Immature natural killer cell (primary cell): Measurements from ENCODE around the gene NDUFC1. TPM values are rescaled to one million over a fixed set of nuclear protein-coding genes. Genes with fewer than 3 reads are reported as not detected.
A peak's percentile ranks its signal among the peaks of the same experiment; 100 is the strongest.

Experiments
- DNase-seq, 3 donors: peaks; one replicate each; pipeline ENCODE4 v3.0.0; 2022; ENCODE audit warnings: mixed read lengths in 1 of 3
- H3K27ac Mint-ChIP-seq, 6 donors: one replicate each; pipeline ENCODE4 v1.8.0; 2020; ENCODE audit warnings: mixed read lengths in 6 of 6, mild to moderate bottlenecking in 5 of 6, inconsistent platforms in 4 of 6, moderate library complexity in 3 of 6
- H3K27me3 Mint-ChIP-seq, 3 donors: one replicate each; pipeline ENCODE4 v1.8.0; 2020 to 2021; ENCODE audit warnings: low read depth in 3 of 3, mild to moderate bottlenecking in 3 of 3, mixed read lengths in 3 of 3, moderate library complexity in 3 of 3, inconsistent platforms in 1 of 3
- H3K36me3 Mint-ChIP-seq, 3 donors: one replicate each; pipeline ENCODE4 v1.8.0; 2020; ENCODE audit warnings: mixed read lengths in 3 of 3, inconsistent platforms in 2 of 3, mild to moderate bottlenecking in 2 of 3
- H3K4me1 Mint-ChIP-seq, 2 donors: one replicate each; pipeline ENCODE4 v1.8.0; 2020; ENCODE audit warnings: inconsistent platforms in 2 of 2, mild to moderate bottlenecking in 2 of 2, mixed read lengths in 2 of 2, moderate library complexity in 1 of 2
- H3K4me3 Mint-ChIP-seq, 5 donors: one replicate each; pipeline ENCODE4 v1.8.0; 2020; ENCODE audit warnings: mild to moderate bottlenecking in 5 of 5, mixed read lengths in 5 of 5, inconsistent platforms in 3 of 5, moderate library complexity in 3 of 5
- H3K9me3 Mint-ChIP-seq, 6 donors: one replicate each; pipeline ENCODE4 v1.8.0; 2020; ENCODE audit warnings: mild to moderate bottlenecking in 6 of 6, mixed read lengths in 6 of 6, inconsistent platforms in 4 of 6, moderate library complexity in 3 of 6
- polyA plus RNA-seq, 3 donors: library from polyadenylated mRNA; unstranded; fragments of 300-500 nt; fragmentation: Illumina TruSeq; gene quantifications; one replicate each; pipeline ENCODE4 v1.2.3, GENCODE V29; 2021

The NDUFC1 gene
- polyA plus RNA-seq, 3 donors from 2014 or later: 47.4 to 80.1 (median 77.8) TPM

- H3K27me3 Mint-ChIP-seq: peaks cover 6 to 21% (median 16%) of the 10 kb centered on the region in 3 donors
These were observed 19.6 kb downstream of the NDUFC1 start for GRCh38 chr4:139282721-139283075.

GRCh38 chr4:139282065-139282720 lies 20.1 kb downstream of the NDUFC1 start:
- H3K4me3 Mint-ChIP-seq: no peak overlapping the region
- DNase-seq: no peak
- peaks cover 20 to 23% of the 10 kb centered on the region in 2 donors for H3K4me1 Mint-ChIP-seq

More at GRCh38 chr4:139282721-139283075, 19.6 kb downstream of the NDUFC1 start:
- Mint-ChIP-seq H3K36me3 (peaks cover 0 to 7% (median 0%) of the 10 kb centered on the region in 3 donors), H3K9me3 (peaks cover 0 to 2% (median 0%) of the 10 kb centered on the region in 6 donors), H3K27ac (no peak overlapping the region), H3K4me1 (peaks cover 20 to 23% of the 10 kb centered on the region in 2 donors), H3K4me3 (no peak overlapping the region)
- DNase-seq: no peak

GRCh38 chr4:139279760-139280620 lies 22.3 kb downstream of the NDUFC1 start, which contains the start of gene MGARP:
TSS of gene MGARP (minus strand) at chr4:139280225. CDS start at chr4:139280158, 67 bp downstream.
- peaks cover 20 to 23% of the 10 kb centered on the region in 2 donors for H3K4me1 Mint-ChIP-seq
- peaks cover 8 to 26% (median 25%) of the 10 kb centered on the region in 3 donors for H3K27me3 Mint-ChIP-seq
- peak within 1 kb of the TSS in 1 of 6 donors; percentile 28 for H3K27ac Mint-ChIP-seq
- peaks cover 0 to 2% (median 0%) of the 10 kb centered on the region in 6 donors for H3K9me3 Mint-ChIP-seq
- peak within 1 kb of the TSS; percentile 68 to 79 (median 76) for H3K4me3 Mint-ChIP-seq
- peaks cover 0 to 7% (median 0%) of the 10 kb centered on the region in 3 donors for H3K36me3 Mint-ChIP-seq
- peak in 1 of 3 donors; percentile 18 for DNase-seq

More at GRCh38 chr4:139282065-139282720, 20.1 kb downstream of the NDUFC1 start:
- H3K27ac Mint-ChIP-seq: no peak overlapping the region
- peaks cover 0 to 7% (median 0%) of the 10 kb centered on the region in 3 donors for H3K36me3 Mint-ChIP-seq
- H3K27me3 Mint-ChIP-seq: peaks cover 8 to 21% (median 20%) of the 10 kb centered on the region in 3 donors
- peaks cover 0 to 2% (median 0%) of the 10 kb centered on the region in 6 donors for H3K9me3 Mint-ChIP-seq

- Mint-ChIP-seq H3K27ac (peak overlapping the region in 1 of 6 donors; percentile 28), H3K4me3 (peak overlapping the region; percentile 68 to 79 (median 76)), H3K4me1 (peaks cover 20 to 23% of the 10 kb centered on the region in 2 donors), H3K27me3 (peaks cover 8 to 26% (median 22%) of the 10 kb centered on the region in 3 donors), H3K9me3 (no peaks in the 10 kb centered on the region), H3K36me3 (no peaks in the 10 kb centered on the region)
- no peak for DNase-seq
These were observed 23.1 kb downstream of the NDUFC1 start for GRCh38 chr4:139278912-139279759.

- no peak overlapping the region for H3K27ac Mint-ChIP-seq
- peaks cover 8 to 28% (median 22%) of the 10 kb centered on the region in 3 donors for H3K27me3 Mint-ChIP-seq
- H3K9me3 Mint-ChIP-seq: no peaks in the 10 kb centered on the region
- H3K4me1 Mint-ChIP-seq: peaks cover 20 to 23% of the 10 kb centered on the region in 2 donors
- no peaks in the 10 kb centered on the region for H3K36me3 Mint-ChIP-seq
- no peak for DNase-seq
- H3K4me3 Mint-ChIP-seq: peak overlapping the region; percentile 21 to 79 (median 76)
These were observed 23.8 kb downstream of the NDUFC1 start for GRCh38 chr4:139278485-139278884.

GRCh38 chr4:139275281-139275735 lies 27.0 kb downstream of the NDUFC1 start:
- DNase-seq: no peak
- H3K4me3 Mint-ChIP-seq: no peak overlapping the region
- H3K4me1 Mint-ChIP-seq: peaks cover 20 to 21% of the 10 kb centered on the region in 2 donors
- no peaks in the 10 kb centered on the region for H3K9me3 Mint-ChIP-seq
- H3K27ac Mint-ChIP-seq: no peak overlapping the region
- H3K36me3 Mint-ChIP-seq: no peaks in the 10 kb centered on the region
- peaks cover 8 to 25% (median 19%) of the 10 kb centered on the region in 3 donors for H3K27me3 Mint-ChIP-seq

- Mint-ChIP-seq H3K27me3 (peaks cover 8 to 25% (median 17%) of the 10 kb centered on the region in 3 donors), H3K27ac (no peak overlapping the region), H3K36me3 (no peaks in the 10 kb centered on the region), H3K9me3 (no peaks in the 10 kb centered on the region), H3K4me1 (peaks cover 15 to 16% of the 10 kb centered on the region in 2 donors), H3K4me3 (no peak overlapping the region)
- DNase-seq: no peak
These were observed 27.5 kb downstream of the NDUFC1 start for GRCh38 chr4:139274790-139275189.

GRCh38 chr4:139273835-139274234 lies 28.4 kb downstream of the NDUFC1 start:
- no peak for DNase-seq
- Mint-ChIP-seq H3K27ac (no peak overlapping the region), H3K4me1 (peaks cover 5 to 6% of the 10 kb centered on the region in 2 donors), H3K9me3 (no peaks in the 10 kb centered on the region), H3K27me3 (peaks cover 2 to 19% (median 13%) of the 10 kb centered on the region in 3 donors), H3K4me3 (no peak overlapping the region), H3K36me3 (no peaks in the 10 kb centered on the region)

GRCh38 chr4:139267301-139267700 lies 35.0 kb downstream of the NDUFC1 start:
- peak overlapping the region; percentile 83 to 92 (median 85) for H3K4me3 Mint-ChIP-seq
- H3K36me3 Mint-ChIP-seq: no peaks in the 10 kb centered on the region
- H3K27me3 Mint-ChIP-seq: peaks cover 0 to 6% (median 2%) of the 10 kb centered on the region in 3 donors
- DNase-seq: no peak
- H3K27ac Mint-ChIP-seq: peak overlapping the region; percentile 86 to 94 (median 89)
- no peaks in the 10 kb centered on the region for H3K9me3 Mint-ChIP-seq
- H3K4me1 Mint-ChIP-seq: peaks cover 19 to 22% of the 10 kb centered on the region in 2 donors

GRCh38 chr4:139266583-139267257 lies 35.6 kb downstream of the NDUFC1 start:
- Mint-ChIP-seq H3K4me1 (peaks cover 19 to 22% of the 10 kb centered on the region in 2 donors), H3K4me3 (peak overlapping the region; percentile 83 to 92 (median 85)), H3K36me3 (no peaks in the 10 kb centered on the region), H3K27ac (peak overlapping the region; percentile 86 to 94 (median 89)), H3K9me3 (no peaks in the 10 kb centered on the region), H3K27me3 (peaks cover 0 to 6% (median 2%) of the 10 kb centered on the region in 3 donors)
- DNase-seq: peak; percentile 80 to 82 (median 80)

GRCh38 chr4:139266208-139266582 lies 36.1 kb downstream of the NDUFC1 start:
- Mint-ChIP-seq H3K27ac (peak overlapping the region; percentile 86 to 94 (median 89)), H3K36me3 (no peaks in the 10 kb centered on the region), H3K4me1 (peaks cover 19 to 22% of the 10 kb centered on the region in 2 donors), H3K27me3 (peaks cover 0 to 6% (median 2%) of the 10 kb centered on the region in 3 donors), H3K9me3 (no peaks in the 10 kb centered on the region), H3K4me3 (peak overlapping the region; percentile 83 to 92 (median 85))
- no peak for DNase-seq

- peak overlapping the region; percentile 41 to 88 (median 75) for H3K27ac Mint-ChIP-seq
These were observed 36.6 kb downstream of the NDUFC1 start for GRCh38 chr4:139265654-139266053.

More at GRCh38 chr4:139265654-139266053, 36.6 kb downstream of the NDUFC1 start:
- Mint-ChIP-seq H3K27me3 (peaks cover 0 to 6% (median 2%) of the 10 kb centered on the region in 3 donors), H3K9me3 (no peaks in the 10 kb centered on the region), H3K4me3 (peak overlapping the region in 3 of 5 donors; percentile 8 to 86 (median 85)), H3K36me3 (no peaks in the 10 kb centered on the region), H3K4me1 (peaks cover 19 to 22% of the 10 kb centered on the region in 2 donors)
- no peak for DNase-seq
